G401 (cell line): ENCODE measurements around the gene TYR. TPM values are rescaled to one million over a fixed set of nuclear protein-coding genes. Genes with fewer than 3 reads are reported as not detected.
"Not testable (repeated sequence)": the region's sequence is repeated elsewhere in the genome, so short reads cannot be mapped to it uniquely, and the experiment has no call there.

Experiments
- DNase-seq: peaks from one replicate; pipeline ENCODE4 v3.0.0-alpha.2; 2015; ENCODE audit warnings: low spot score
- in situ Hi-C: cut with HindIII; loops from 2 replicates; pipeline ENCODE4 v1.10.0; 2016; ENCODE audit warnings: low sequenced_read_pairs, mixed read lengths
- total RNA-seq: library from RNA; depleted of rRNA; stranded (reverse); fragments of >200 nt; shearing (Covaris generic); gene quantifications from 2 replicates; pipeline ENCODE4 v1.2.3, GENCODE V29; 2014; rRNA removed

Gene TYR
- total RNA-seq, result not detected in 2 replicates

GRCh38 chr11:89177691-89178231 is at the start of gene TYR:
TYR (plus strand) TSS chr11:89177875; CDS start chr11:89177954, 79 bp downstream.
- in situ Hi-C loops, result no loop called here
- DNase-seq, result no peak

- in situ Hi-C loops, result no loop called here
- no peak for DNase-seq
These were observed 41.1 kb upstream of the TYR start for GRCh38 chr11:89136606-89137005.

- in situ Hi-C loops, result no loop called here
- DNase-seq, result no peak
These were observed 30.4 kb upstream of the TYR start for GRCh38 chr11:89147229-89147628.

- DNase-seq, result no peak
- in situ Hi-C loops, result no loop called here
These were observed 17.7 kb upstream of the TYR start for GRCh38 chr11:89159974-89160373.

- DNase-seq, result no peak
- in situ Hi-C loops, result no loop called here
These were observed 15.7 kb upstream of the TYR start for GRCh38 chr11:89161949-89162348.

- DNase-seq, result no peak
- in situ Hi-C loops, result no loop called here
These were observed 14.0 kb upstream of the TYR start for GRCh38 chr11:89163686-89164085.

GRCh38 chr11:89168396-89168795 is 9.3 kb upstream of the TYR start:
- DNase-seq, result no peak
- in situ Hi-C loops, result no loop called here

- no peak for DNase-seq
- in situ Hi-C loops, result no loop called here
These were observed 1.9 kb upstream of the TYR start for GRCh38 chr11:89175796-89176195.

GRCh38 chr11:89176938-89177337 is 737 bp upstream of the TYR start:
- DNase-seq, result no peak
- in situ Hi-C loops, result no loop called here

- DNase-seq, result no peak
- in situ Hi-C loops, result no loop called here
These were observed 3.4 kb downstream of the TYR start for GRCh38 chr11:89181111-89181510.

- in situ Hi-C loops, result no loop called here
- DNase-seq, result no peak
These were observed 5.3 kb downstream of the TYR start for GRCh38 chr11:89182773-89183518.

- no peak for DNase-seq
- in situ Hi-C loops, result no loop called here
These were observed 6.3 kb downstream of the TYR start for GRCh38 chr11:89184021-89184420.

- in situ Hi-C loops, result no loop called here
- no peak for DNase-seq
These were observed 12.1 kb downstream of the TYR start for GRCh38 chr11:89189776-89190175.

GRCh38 chr11:89201138-89201537 is 23.5 kb downstream of the TYR start:
- no peak for DNase-seq
- in situ Hi-C loops, result no loop called here

- in situ Hi-C loops, result no loop called here
- DNase-seq, result no peak
These were observed 26.1 kb downstream of the TYR start for GRCh38 chr11:89203814-89204213.

- in situ Hi-C loops, result no loop called here
- no peak for DNase-seq
These were observed 27.7 kb downstream of the TYR start for GRCh38 chr11:89205378-89205777.

GRCh38 chr11:89220684-89221339 is 43.1 kb downstream of the TYR start:
- in situ Hi-C loops, result no loop called here
- DNase-seq, result no peak

- DNase-seq, result no peak
- in situ Hi-C loops, result no loop called here
These were observed 57.4 kb downstream of the TYR start for GRCh38 chr11:89235083-89235482.

GRCh38 chr11:89235976-89236375 is 58.3 kb downstream of the TYR start:
- DNase-seq, result no peak
- in situ Hi-C loops, result no loop called here

GRCh38 chr11:89247007-89247406 is 69.3 kb downstream of the TYR start:
- DNase-seq, in situ Hi-C loops: not testable (repeated sequence)

GRCh38 chr11:89249196-89249595 is 71.5 kb downstream of the TYR start:
- in situ Hi-C loops, result no loop called here
- DNase-seq, result no peak
